Lung (tissue), 12 donors: ENCODE measurements around the gene PDE4B. TPM values are rescaled to one million over a fixed set of nuclear protein-coding genes. Genes with fewer than 3 reads are reported as not detected.

Experiments
- ATAC-seq: fragments of 200-7000 bp; cut with Tn5 transposase; one replicate; pipeline ENCODE4 v1.9.1; 2020; ENCODE audit warnings: moderate number of reproducible peaks; ENCODE audit not compliant: insufficient read depth, low FRiP score
- DNase-seq, 3 donors: peaks; one replicate each; pipeline ENCODE4 v3.0.0-alpha.2; 2013 to 2017
- H3K27ac ChIP-seq, 2 donors: one replicate each; pipeline ENCODE4 v1.5.1; 2013; ENCODE audit warnings: mild to moderate bottlenecking in 2 of 2, moderate library complexity in 2 of 2, control low read depth in 1 of 2, inconsistent platforms in 1 of 2, low read depth in 1 of 2, low read length in 1 of 2
- H3K27me3 ChIP-seq, 3 donors: one replicate each; pipeline ENCODE4 v1.5.1; 2013; ENCODE audit warnings: low read length in 2 of 3; ENCODE audit not compliant: control insufficient read depth in 3 of 3, insufficient read depth in 3 of 3
- H3K36me3 ChIP-seq, 4 donors: one replicate each; pipeline ENCODE4 v1.5.1; 2013; ENCODE audit warnings: low read length in 4 of 4, mild to moderate bottlenecking in 1 of 4, moderate library complexity in 1 of 4; ENCODE audit not compliant: control insufficient read depth in 4 of 4, insufficient read depth in 4 of 4
- H3K4me1 ChIP-seq, 5 donors: one replicate each; pipeline ENCODE4 v1.5.1; 2013; ENCODE audit warnings: low read length in 5 of 5, mild to moderate bottlenecking in 2 of 5, moderate library complexity in 1 of 5; ENCODE audit not compliant: control insufficient read depth in 5 of 5, insufficient read depth in 5 of 5
- H3K4me3 ChIP-seq: one replicate; pipeline ENCODE4 v1.5.1; 2013; ENCODE audit warnings: mild to moderate bottlenecking, control low read depth, moderate library complexity
- H3K9ac ChIP-seq, 2 donors: one replicate each; pipeline ENCODE4 v1.5.1; 2013; ENCODE audit warnings: low read length in 2 of 2, control low read depth in 1 of 2; ENCODE audit not compliant: insufficient read depth in 1 of 2
- H3K9me3 ChIP-seq, 4 donors: one replicate each; pipeline ENCODE4 v1.5.1; 2013; ENCODE audit warnings: low read length in 3 of 4, mild to moderate bottlenecking in 1 of 4, moderate library complexity in 1 of 4; ENCODE audit not compliant: control insufficient read depth in 4 of 4, insufficient read depth in 3 of 4
- WGBS, 2 donors: extraction: QIAGEN DNeasy Blood & Tissue Kit; methylation state at CpG; one replicate each; pipeline ENCODE4 v1.1.7; 2013; 5-methylcytosine and 5-hydroxymethylcytosine counted together
- polyA plus RNA-seq, 2 donors: library from polyadenylated mRNA; stranded (reverse); fragments of 200-250 nt; gene quantifications; one replicate each; pipeline ENCODE4 v1.2.1, GENCODE V29; 2013
- total RNA-seq, 2 donors: library from RNA; depleted of rRNA in 1 of 2; stranded (reverse); fragments of >200 nt in 1 of 2; gene quantifications; one replicate each; pipeline ENCODE4 v1.2.1, GENCODE V29; 2014 to 2021
- TF ChIP-seq, protein P1 (sequence below): IDR thresholded peaks from 2 replicates; pipeline ENCODE4 v1.5.1; 2012; ENCODE audit warnings: mild to moderate bottlenecking; ENCODE audit errors: control extremely low read depth, extremely low read depth
- donor health status: control.
- donor health status: control.
- donor health status: Bipolar disorder and iron deficiency.
- donor health status: healthy.
- donor health status: DM: yes; HTN: yes; CAD: no.

Gene PDE4B
- total and polyA plus RNA-seq, 4 donors = 4.0 to 96.2 (median 20.2) TPM

DNA sequence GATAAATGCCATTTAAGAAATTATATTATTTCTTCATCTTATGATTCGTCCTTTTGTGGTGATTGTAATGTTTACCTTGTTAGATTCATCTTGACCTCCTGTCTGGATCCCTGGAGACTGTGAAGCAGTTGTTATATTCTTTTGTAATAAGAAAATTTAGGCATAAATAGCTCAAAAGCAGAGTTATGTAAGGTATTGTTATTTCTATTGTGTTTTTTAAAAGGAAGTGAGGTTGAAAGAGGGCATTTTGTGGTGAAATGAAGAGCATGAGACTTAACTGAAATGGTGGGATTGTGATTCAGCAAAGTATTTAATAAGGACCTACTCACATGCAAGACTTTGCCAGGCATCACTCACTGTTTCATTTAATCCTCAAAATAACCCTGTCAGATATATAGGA is 104.0 kb downstream of the PDE4B start:
- Histone ChIP-seq H3K9ac (no peak overlapping the region), H3K27ac (no peak overlapping the region), H3K4me1 (no peaks in the 10 kb centered on the region), H3K9me3 (peaks cover 0 to 8% (median 2%) of the 10 kb centered on the region in 4 donors), H3K27me3 (no peaks in the 10 kb centered on the region), H3K4me3 (no peak overlapping the region), H3K36me3 (no peaks in the 10 kb centered on the region)
- 69 to 71% methylated on average over 1 of the region's 1 CpG for WGBS, 2 donors
- no peak for DNase-seq
- TF ChIP-seq, protein P1, sequence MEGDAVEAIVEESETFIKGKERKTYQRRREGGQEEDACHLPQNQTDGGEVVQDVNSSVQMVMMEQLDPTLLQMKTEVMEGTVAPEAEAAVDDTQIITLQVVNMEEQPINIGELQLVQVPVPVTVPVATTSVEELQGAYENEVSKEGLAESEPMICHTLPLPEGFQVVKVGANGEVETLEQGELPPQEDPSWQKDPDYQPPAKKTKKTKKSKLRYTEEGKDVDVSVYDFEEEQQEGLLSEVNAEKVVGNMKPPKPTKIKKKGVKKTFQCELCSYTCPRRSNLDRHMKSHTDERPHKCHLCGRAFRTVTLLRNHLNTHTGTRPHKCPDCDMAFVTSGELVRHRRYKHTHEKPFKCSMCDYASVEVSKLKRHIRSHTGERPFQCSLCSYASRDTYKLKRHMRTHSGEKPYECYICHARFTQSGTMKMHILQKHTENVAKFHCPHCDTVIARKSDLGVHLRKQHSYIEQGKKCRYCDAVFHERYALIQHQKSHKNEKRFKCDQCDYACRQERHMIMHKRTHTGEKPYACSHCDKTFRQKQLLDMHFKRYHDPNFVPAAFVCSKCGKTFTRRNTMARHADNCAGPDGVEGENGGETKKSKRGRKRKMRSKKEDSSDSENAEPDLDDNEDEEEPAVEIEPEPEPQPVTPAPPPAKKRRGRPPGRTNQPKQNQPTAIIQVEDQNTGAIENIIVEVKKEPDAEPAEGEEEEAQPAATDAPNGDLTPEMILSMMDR = no peak
- no peak for ATAC-seq

DNA sequence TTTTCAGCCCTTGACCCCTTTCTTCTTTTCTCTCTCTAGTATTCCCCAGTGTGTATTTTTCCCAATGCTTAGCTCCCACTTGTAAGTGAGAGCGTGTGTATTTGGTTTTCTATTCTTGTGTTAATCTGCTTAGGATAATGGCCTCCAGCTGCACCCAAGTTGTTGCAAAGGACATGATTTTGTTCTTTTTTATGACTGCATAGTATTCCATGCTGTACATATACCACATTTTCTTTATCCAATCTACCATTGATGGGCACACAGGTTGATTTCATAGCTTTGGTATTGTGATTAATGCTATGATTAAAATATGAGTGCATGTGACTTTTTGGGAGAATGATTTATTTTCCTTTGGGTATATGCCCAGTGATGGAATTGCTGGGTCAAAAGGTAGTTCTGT is 104.8 kb downstream of the PDE4B start:
- no peaks in the 10 kb centered on the region for H3K36me3 ChIP-seq
- no peak for ATAC-seq
- H3K27me3 ChIP-seq = no peaks in the 10 kb centered on the region
- no peak overlapping the region for H3K4me3 ChIP-seq
- H3K27ac ChIP-seq = no peak overlapping the region
- WGBS, 2 donors = 89 to 95% methylated on average over 1 of the region's 1 CpG
- H3K4me1 ChIP-seq = no peaks in the 10 kb centered on the region
- H3K9ac ChIP-seq = no peak overlapping the region
- no peak for DNase-seq
- peaks cover 0 to 8% (median 2%) of the 10 kb centered on the region in 4 donors for H3K9me3 ChIP-seq
- TF ChIP-seq, protein P1 = no peak

DNA sequence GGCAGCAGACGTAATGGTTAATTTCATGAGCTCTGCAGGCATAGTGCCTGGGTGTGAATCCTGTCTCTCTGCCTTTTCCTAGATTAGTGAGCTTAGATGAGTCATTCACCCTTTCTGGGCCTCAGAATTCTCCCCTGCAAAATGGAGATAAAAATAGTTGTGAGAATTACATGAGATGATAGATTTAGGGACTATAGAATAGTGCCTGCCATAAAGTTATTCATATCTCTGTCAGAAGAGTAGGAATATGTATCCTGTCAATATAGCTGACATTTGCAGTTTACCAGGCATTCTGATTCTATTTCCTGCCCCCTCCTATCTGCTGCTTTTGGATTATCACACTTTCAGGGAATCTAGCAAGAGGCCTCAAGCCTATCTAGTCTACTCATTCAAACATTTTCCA is 112.0 kb downstream of the PDE4B start:
- ATAC-seq (no peak), DNase-seq (peak in 1 of 3 donors; percentile 39)
- no peaks in the 10 kb centered on the region for H3K36me3 ChIP-seq
- H3K9me3 ChIP-seq = peaks cover 0 to 4% (median 0%) of the 10 kb centered on the region in 4 donors
- H3K27me3 ChIP-seq = no peaks in the 10 kb centered on the region
- 69 to 88% methylated on average over 1 of the region's 1 CpG for WGBS, 2 donors
- H3K4me1 ChIP-seq = peaks cover 0 to 14% (median 0%) of the 10 kb centered on the region in 5 donors
- H3K9ac ChIP-seq = no peak overlapping the region
- TF ChIP-seq, protein P1 = no peak
- H3K27ac ChIP-seq = no peak overlapping the region
- H3K4me3 ChIP-seq = no peak overlapping the region

DNA sequence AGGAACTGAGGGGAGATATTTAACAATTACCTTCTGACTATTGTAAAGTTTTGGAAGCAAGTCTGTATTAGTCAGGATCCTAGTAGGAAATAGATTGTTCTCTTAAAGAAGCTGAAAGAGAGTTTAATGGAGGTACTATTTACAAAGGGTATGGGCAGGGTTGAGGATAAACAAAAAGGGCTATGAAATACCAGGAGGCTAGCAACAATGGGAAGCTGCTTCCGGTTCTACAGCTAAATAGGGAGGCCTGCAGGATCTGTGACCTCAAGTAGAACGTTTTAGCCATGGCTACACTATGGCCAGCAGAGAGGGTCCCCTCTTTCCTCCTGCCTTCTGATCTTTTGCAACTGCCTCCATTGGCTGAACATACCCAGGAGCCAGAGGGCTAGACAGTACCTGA is 117.7 kb downstream of the PDE4B start:
- WGBS, 2 donors = 68 to 74% methylated on average over 2 of the region's 2 CpGs
- Histone ChIP-seq H3K9ac (no peak overlapping the region), H3K9me3 (no peaks in the 10 kb centered on the region), H3K4me3 (no peak overlapping the region), H3K36me3 (no peaks in the 10 kb centered on the region), H3K27me3 (no peaks in the 10 kb centered on the region), H3K4me1 (no peaks in the 10 kb centered on the region), H3K27ac (no peak overlapping the region)
- no peak for DNase-seq
- TF ChIP-seq, protein P1 = no peak
- no peak for ATAC-seq
